Right lobe of liver (tissue), 6 donors: ENCODE measurements around the gene OR8H2. TPM values are rescaled to one million over a fixed set of nuclear protein-coding genes. Genes with fewer than 3 reads are reported as not detected.
"Not testable (repeated sequence)": the region's sequence is repeated elsewhere in the genome, so short reads cannot be mapped to it uniquely, and the experiment has no call there.

ENCODE experiments used
- ATAC-seq, 4 donors: fragments of 200-7000 bp; cut with Tn5 transposase; one replicate each; pipeline ENCODE4 v1.9.1; 2020; ENCODE audit warnings: mild to moderate bottlenecking in 4 of 4, moderate library complexity in 4 of 4
- DNase-seq, 3 donors: peaks; one replicate each; pipeline ENCODE4 v3.0.0-alpha.2; 2020
- H3K27ac ChIP-seq, 3 donors: fragments of 200-600 bp; one replicate each; pipeline ENCODE4 v1.8.0; 2022
- H3K27me3 ChIP-seq, 2 donors: fragments of 200-600 bp; one replicate each; pipeline ENCODE4 v1.8.0; 2022
- H3K36me3 ChIP-seq, 4 donors: fragments of 200-600 bp; sonication (generic) in 1 of 4; one replicate each; pipeline versions ENCODE4 v1.5.1 to v1.8.0; 2017 to 2022; ENCODE audit warnings: control low read depth in 1 of 4
- H3K4me1 ChIP-seq, 4 donors: fragments of 200-600 bp; sonication (generic) in 1 of 4; one replicate each; pipeline versions ENCODE4 v1.5.1 to v1.8.0; 2017 to 2022; ENCODE audit warnings: control low read depth in 1 of 4
- H3K4me3 ChIP-seq, 3 donors: fragments of 200-600 bp; one replicate each; pipeline ENCODE4 v1.8.0; 2022
- H3K9me3 ChIP-seq, 4 donors: fragments of 200-600 bp; sonication (generic) in 1 of 4; one replicate each; pipeline versions ENCODE4 v1.5.1 to v1.8.0; 2017 to 2022; ENCODE audit warnings: control low read depth in 1 of 4
- POLR2A ChIP-seq: fragments of 450-650 bp; IDR thresholded peaks from one replicate; pipeline ENCODE4 v1.6.1; 2017; ENCODE audit warnings: antibody characterized with exemption, mild to moderate bottlenecking
- WGBS: methylation state at CpG from one replicate; pipeline ENCODE4 v1.1.6; 2018; ENCODE audit warnings: low coverage, low lambda C conversion rate; ENCODE audit not compliant: insufficient coverage; ENCODE audit errors: missing lambda C conversion rate; 5-methylcytosine and 5-hydroxymethylcytosine counted together
- intact Hi-C, 2 donors: fragments of 100-400 bp; cut with DNase I; formaldehyde crosslinking; loops; one replicate each; pipeline versions ENCODE4 v1.11.2 to v1.14.1; 2022
- total RNA-seq, 6 experiments: library from RNA; depleted of rRNA in 2 of 6; stranded (reverse); fragments of >200 nt in 2 of 6; fragmentation: NEBNext Ultra II Directional in 3 of 6; extraction: Animal tissue kit (Norgen Biotek cat#: 25700) in 3 of 6; gene quantifications; one replicate each; pipeline versions ENCODE4 v1.1.0 to v1.2.4, GENCODE V29; 2016 to 2023
- TF ChIP-seq, protein P1 (sequence below), 4 donors: fragments of 200-600 bp in 3 of 4; fragments of 450-650 bp in 1 of 4; IDR thresholded peaks; one replicate each; pipeline versions ENCODE4 v1.5.1 to v1.8.0; 2016 to 2022; ENCODE audit warnings: antibody characterized with exemption in 4 of 4, mild to moderate bottlenecking in 2 of 4
- donor health status: DM: no; HTN: yes; CAD: no.
- donor health status: DM: no; HTN: no; CAD: no.
- donor health status: DM: no; HTN: no; CAD: no.
- donor health status: DM: no; HTN: yes; CAD: no.
- donor health status: DM: no; HTN: yes; CAD: no.

OR8H2 gene
- total RNA-seq, 6 experiments from 2014 or later = not detected

DNA sequence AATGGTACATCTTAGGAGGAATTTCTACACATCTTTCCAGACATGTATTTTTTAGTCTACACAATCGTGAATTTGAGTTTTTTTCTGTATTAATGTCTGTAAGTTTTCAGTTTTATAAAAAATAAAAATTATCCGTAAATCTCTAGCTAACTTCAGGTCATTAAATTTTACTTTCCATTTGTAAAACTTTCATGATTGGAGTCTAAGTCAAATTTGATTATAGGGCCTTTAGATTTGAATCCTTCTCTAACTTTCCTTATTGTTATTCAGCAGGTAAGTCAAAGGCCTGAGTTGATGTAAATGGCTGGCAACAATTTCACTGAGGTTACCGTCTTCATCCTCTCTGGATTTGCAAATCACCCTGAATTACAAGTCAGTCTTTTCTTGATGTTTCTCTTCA is 10.5 kb upstream of the OR8H2 start, which contains the start of gene OR8I2:
TSS of gene OR8I2 (plus strand) at position 301 of the 400 bp plus-strand sequence. CDS start at position 301, 0 bp downstream.
- no peak for DNase-seq
- intact Hi-C loops = no loop called here
- 47% methylated on average over 3 of the region's 3 CpGs for WGBS
- no peaks in the 10 kb centered on the region for H3K27me3 ChIP-seq
- no peaks in the 10 kb centered on the region for H3K9me3 ChIP-seq
- H3K27ac ChIP-seq = no peak within 1 kb of the TSS
- no peak for TF ChIP-seq POLR2A
- TF ChIP-seq, protein P1, sequence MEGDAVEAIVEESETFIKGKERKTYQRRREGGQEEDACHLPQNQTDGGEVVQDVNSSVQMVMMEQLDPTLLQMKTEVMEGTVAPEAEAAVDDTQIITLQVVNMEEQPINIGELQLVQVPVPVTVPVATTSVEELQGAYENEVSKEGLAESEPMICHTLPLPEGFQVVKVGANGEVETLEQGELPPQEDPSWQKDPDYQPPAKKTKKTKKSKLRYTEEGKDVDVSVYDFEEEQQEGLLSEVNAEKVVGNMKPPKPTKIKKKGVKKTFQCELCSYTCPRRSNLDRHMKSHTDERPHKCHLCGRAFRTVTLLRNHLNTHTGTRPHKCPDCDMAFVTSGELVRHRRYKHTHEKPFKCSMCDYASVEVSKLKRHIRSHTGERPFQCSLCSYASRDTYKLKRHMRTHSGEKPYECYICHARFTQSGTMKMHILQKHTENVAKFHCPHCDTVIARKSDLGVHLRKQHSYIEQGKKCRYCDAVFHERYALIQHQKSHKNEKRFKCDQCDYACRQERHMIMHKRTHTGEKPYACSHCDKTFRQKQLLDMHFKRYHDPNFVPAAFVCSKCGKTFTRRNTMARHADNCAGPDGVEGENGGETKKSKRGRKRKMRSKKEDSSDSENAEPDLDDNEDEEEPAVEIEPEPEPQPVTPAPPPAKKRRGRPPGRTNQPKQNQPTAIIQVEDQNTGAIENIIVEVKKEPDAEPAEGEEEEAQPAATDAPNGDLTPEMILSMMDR (IDR thresholded peaks at IDR 0.05) = no peak
- no peak within 1 kb of the TSS for H3K4me3 ChIP-seq
- no peak for ATAC-seq
- no peaks in the 10 kb centered on the region for H3K36me3 ChIP-seq
- H3K4me1 ChIP-seq = no peaks in the 10 kb centered on the region

DNA sequence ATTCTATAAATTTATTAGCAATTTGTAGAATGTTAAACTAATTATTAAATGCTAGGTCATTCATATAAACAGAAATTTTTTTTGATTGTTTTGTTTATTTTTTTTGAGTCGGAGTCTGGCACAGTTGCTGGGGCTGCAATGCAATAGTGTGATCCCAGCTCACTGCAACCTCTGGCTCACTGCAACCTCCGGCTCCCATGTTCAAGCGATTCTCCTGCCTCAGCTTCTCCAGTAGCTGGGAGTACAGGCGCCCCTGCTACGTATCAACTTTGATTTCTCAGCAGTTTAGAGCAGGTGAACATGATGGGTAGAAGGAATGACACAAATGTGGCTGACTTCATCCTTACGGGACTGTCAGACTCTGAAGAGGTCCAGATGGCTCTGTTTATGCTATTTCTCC is 18.6 kb downstream of the OR8H2 start, which contains the start of gene OR8H3:
TSS of gene OR8H3 (plus strand) at position 301 of the 400 bp plus-strand sequence. CDS start at position 301, 0 bp downstream.
- H3K4me1 ChIP-seq = no peaks in the 10 kb centered on the region
- ATAC-seq = no peak
- TF ChIP-seq POLR2A = no peak
- TF ChIP-seq, protein P1 (IDR thresholded peaks at IDR 0.05) = no peak
- H3K27ac ChIP-seq = no peak within 1 kb of the TSS
- no peak within 1 kb of the TSS for H3K4me3 ChIP-seq
- intact Hi-C loops = no loop called here
- 52% methylated on average over 6 of the region's 6 CpGs for WGBS
- DNase-seq = no peak
- no peaks in the 10 kb centered on the region for H3K27me3 ChIP-seq
- no peaks in the 10 kb centered on the region for H3K36me3 ChIP-seq
- H3K9me3 ChIP-seq = no peaks in the 10 kb centered on the region

GRCh38 chr11:56140151-56140661 is 36.7 kb downstream of the OR8H2 start, which contains the start of gene OR8J3:
Gene OR8J3 (minus strand): TSS chr11:56140201. CDS start chr11:56137718, 2,483 bp downstream.
- H3K4me3 ChIP-seq = no peak within 1 kb of the TSS
- H3K9me3 ChIP-seq = no peaks in the 10 kb centered on the region
- no peak for ATAC-seq
- H3K4me1 ChIP-seq = no peaks in the 10 kb centered on the region
- DNase-seq = no peak
- intact Hi-C loops = no loop called here
- H3K36me3 ChIP-seq = no peaks in the 10 kb centered on the region
- TF ChIP-seq POLR2A = no peak
- TF ChIP-seq, protein P1 (IDR thresholded peaks at IDR 0.05) = no peak
- no peaks in the 10 kb centered on the region for H3K27me3 ChIP-seq
- H3K27ac ChIP-seq = no peak within 1 kb of the TSS

DNA sequence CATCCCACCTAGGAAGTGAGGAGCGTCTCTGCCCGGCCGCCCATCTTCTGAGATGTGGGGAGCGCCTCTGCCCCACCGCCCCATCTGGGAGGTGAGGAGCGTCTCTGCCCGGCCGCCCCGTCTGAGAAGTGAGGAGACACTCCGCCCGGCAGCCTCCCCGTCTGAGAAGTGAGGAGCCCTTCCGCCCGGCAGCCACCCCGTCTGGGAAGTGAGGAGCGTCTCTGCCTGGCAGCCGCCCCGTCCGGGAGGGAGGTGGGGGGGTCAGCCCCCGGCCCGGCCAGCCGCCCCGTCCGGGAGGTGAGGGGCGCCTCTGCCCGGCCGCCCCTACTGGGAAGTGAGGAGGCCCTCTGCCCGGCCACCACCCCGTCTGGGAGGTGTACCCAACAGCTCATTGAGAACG is 40.2 kb downstream of the OR8H2 start:
- intact Hi-C loops, H3K9me3 ChIP-seq, H3K27me3 ChIP-seq, DNase-seq, H3K27ac ChIP-seq, H3K36me3 ChIP-seq, ATAC-seq, H3K4me3 ChIP-seq, H3K4me1 ChIP-seq: not testable (repeated sequence)
- 95% methylated on average over 7 of the region's 30 CpGs for WGBS

- TF ChIP-seq, protein P1 (IDR thresholded peaks at IDR 0.05) = no peak
- no peak for TF ChIP-seq POLR2A
- Histone ChIP-seq H3K36me3 (no peaks in the 10 kb centered on the region), H3K27me3 (no peaks in the 10 kb centered on the region), H3K9me3 (peaks cover 0 to 2% (median 0%) of the 10 kb centered on the region in 4 donors), H3K27ac (no peak overlapping the region), H3K4me3 (no peak overlapping the region), H3K4me1 (no peaks in the 10 kb centered on the region)
- DNase-seq (no peak), ATAC-seq (no peak)
- intact Hi-C loops = no loop called here
- WGBS = 41% methylated on average over 1 of the region's 1 CpG
Observed at GRCh38 chr11:56151376-56151775, 47.9 kb downstream of the OR8H2 start.
